Lung (tissue), 12 donors: ENCODE results near the gene ARHGAP32. TPM values are rescaled to one million over a fixed set of nuclear protein-coding genes. Genes with fewer than 3 reads are reported as not detected.
"Not testable (repeated sequence)": the region's sequence is repeated elsewhere in the genome, so short reads cannot be mapped to it uniquely, and the experiment has no call there.

Source experiments
- ATAC-seq: fragments of 200-7000 bp; cut with Tn5 transposase; one replicate; pipeline ENCODE4 v1.9.1; 2020; ENCODE audit warnings: moderate number of reproducible peaks; ENCODE audit not compliant: insufficient read depth, low FRiP score
- DNase-seq, 3 donors: peaks; one replicate each; pipeline ENCODE4 v3.0.0-alpha.2; 2013 to 2017
- H3K27ac ChIP-seq, 2 donors: one replicate each; pipeline ENCODE4 v1.5.1; 2013; ENCODE audit warnings: mild to moderate bottlenecking in 2 of 2, moderate library complexity in 2 of 2, control low read depth in 1 of 2, inconsistent platforms in 1 of 2, low read depth in 1 of 2, low read length in 1 of 2
- H3K27me3 ChIP-seq, 3 donors: one replicate each; pipeline ENCODE4 v1.5.1; 2013; ENCODE audit warnings: low read length in 2 of 3; ENCODE audit not compliant: control insufficient read depth in 3 of 3, insufficient read depth in 3 of 3
- H3K36me3 ChIP-seq, 4 donors: one replicate each; pipeline ENCODE4 v1.5.1; 2013; ENCODE audit warnings: low read length in 4 of 4, mild to moderate bottlenecking in 1 of 4, moderate library complexity in 1 of 4; ENCODE audit not compliant: control insufficient read depth in 4 of 4, insufficient read depth in 4 of 4
- H3K4me1 ChIP-seq, 5 donors: one replicate each; pipeline ENCODE4 v1.5.1; 2013; ENCODE audit warnings: low read length in 5 of 5, mild to moderate bottlenecking in 2 of 5, moderate library complexity in 1 of 5; ENCODE audit not compliant: control insufficient read depth in 5 of 5, insufficient read depth in 5 of 5
- H3K4me3 ChIP-seq: one replicate; pipeline ENCODE4 v1.5.1; 2013; ENCODE audit warnings: mild to moderate bottlenecking, control low read depth, moderate library complexity
- H3K9ac ChIP-seq, 2 donors: one replicate each; pipeline ENCODE4 v1.5.1; 2013; ENCODE audit warnings: low read length in 2 of 2, control low read depth in 1 of 2; ENCODE audit not compliant: insufficient read depth in 1 of 2
- H3K9me3 ChIP-seq, 4 donors: one replicate each; pipeline ENCODE4 v1.5.1; 2013; ENCODE audit warnings: low read length in 3 of 4, mild to moderate bottlenecking in 1 of 4, moderate library complexity in 1 of 4; ENCODE audit not compliant: control insufficient read depth in 4 of 4, insufficient read depth in 3 of 4
- WGBS, 2 donors: extraction: QIAGEN DNeasy Blood & Tissue Kit; methylation state at CpG; one replicate each; pipeline ENCODE4 v1.1.7; 2013; 5-methylcytosine and 5-hydroxymethylcytosine counted together
- polyA plus RNA-seq, 2 donors: library from polyadenylated mRNA; stranded (reverse); fragments of 200-250 nt; gene quantifications; one replicate each; pipeline ENCODE4 v1.2.1, GENCODE V29; 2013
- total RNA-seq, 2 donors: library from RNA; depleted of rRNA in 1 of 2; stranded (reverse); fragments of >200 nt in 1 of 2; gene quantifications; one replicate each; pipeline ENCODE4 v1.2.1, GENCODE V29; 2014 to 2021
- TF ChIP-seq, protein P1 (sequence below): IDR thresholded peaks from 2 replicates; pipeline ENCODE4 v1.5.1; 2012; ENCODE audit warnings: mild to moderate bottlenecking; ENCODE audit errors: control extremely low read depth, extremely low read depth
- donor health status: control.
- donor health status: control.
- donor health status: Bipolar disorder and iron deficiency.
- donor health status: healthy.
- donor health status: DM: yes; HTN: yes; CAD: no.

Gene ARHGAP32
- total and polyA plus RNA-seq, 4 donors = 4.1 to 28.4 (median 17.0) TPM

DNA sequence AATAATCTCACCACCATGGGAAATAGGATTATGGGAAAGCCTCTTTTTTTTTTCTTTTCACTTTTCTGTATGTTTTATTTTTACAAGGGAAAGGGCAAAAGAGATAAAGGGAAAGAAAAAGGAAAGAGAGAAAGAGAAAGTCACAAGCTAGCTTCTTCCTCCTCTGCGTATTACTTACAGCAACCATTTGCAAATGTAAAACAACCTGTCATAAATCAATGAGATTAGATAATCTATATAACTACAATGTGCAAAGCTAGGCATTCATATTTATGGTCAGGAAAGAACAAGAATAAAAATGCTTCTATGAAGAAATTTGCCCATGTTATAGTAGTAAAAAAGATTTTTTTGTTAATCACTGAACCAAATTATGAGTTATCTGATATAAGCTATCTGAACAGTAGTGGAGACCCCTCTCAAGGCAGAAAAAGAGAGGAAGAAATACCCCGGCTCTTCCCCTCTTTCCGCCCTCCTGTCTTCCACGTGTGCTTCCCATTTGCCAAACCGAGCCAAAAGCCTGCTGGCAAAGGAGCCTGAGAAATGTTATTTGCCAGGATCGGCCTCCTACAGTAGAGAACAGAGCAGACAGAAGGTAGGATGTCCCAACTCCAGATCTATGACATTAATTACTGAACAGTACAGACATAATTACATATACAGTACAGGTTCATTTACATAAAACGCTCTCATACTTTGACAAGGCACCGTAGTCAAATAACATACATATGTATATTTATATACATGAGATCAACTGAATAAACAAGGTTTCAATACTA, 50.2 kb downstream of the ARHGAP32 start:
- no peak for DNase-seq
- no peak for ATAC-seq
- WGBS, 2 donors = 90 to 94% methylated on average over 8 of the region's 8 CpGs

DNA sequence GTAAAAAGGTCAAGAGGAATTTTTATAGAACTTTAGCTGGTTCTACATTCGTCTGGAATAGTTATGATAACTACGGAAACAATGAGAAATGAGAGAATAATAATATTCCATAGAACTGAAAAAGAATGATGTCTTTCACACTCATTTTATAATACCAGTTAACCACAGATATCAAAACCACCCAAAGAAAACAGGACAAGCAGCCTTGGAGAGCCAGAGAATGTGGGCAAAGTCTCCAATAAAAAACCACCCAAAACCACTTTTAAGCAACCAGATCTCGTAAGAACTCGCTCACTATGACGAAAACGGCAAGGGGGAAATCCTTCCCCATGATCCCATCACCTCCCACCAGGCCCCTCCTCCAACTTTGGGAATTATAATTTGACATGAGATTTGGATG, 60.8 kb downstream of the ARHGAP32 start:
- no peak overlapping the region for H3K9ac ChIP-seq
- TF ChIP-seq, protein P1, sequence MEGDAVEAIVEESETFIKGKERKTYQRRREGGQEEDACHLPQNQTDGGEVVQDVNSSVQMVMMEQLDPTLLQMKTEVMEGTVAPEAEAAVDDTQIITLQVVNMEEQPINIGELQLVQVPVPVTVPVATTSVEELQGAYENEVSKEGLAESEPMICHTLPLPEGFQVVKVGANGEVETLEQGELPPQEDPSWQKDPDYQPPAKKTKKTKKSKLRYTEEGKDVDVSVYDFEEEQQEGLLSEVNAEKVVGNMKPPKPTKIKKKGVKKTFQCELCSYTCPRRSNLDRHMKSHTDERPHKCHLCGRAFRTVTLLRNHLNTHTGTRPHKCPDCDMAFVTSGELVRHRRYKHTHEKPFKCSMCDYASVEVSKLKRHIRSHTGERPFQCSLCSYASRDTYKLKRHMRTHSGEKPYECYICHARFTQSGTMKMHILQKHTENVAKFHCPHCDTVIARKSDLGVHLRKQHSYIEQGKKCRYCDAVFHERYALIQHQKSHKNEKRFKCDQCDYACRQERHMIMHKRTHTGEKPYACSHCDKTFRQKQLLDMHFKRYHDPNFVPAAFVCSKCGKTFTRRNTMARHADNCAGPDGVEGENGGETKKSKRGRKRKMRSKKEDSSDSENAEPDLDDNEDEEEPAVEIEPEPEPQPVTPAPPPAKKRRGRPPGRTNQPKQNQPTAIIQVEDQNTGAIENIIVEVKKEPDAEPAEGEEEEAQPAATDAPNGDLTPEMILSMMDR = no peak
- WGBS, 2 donors = 87 to 91% methylated on average over 6 of the region's 6 CpGs

More for the DNA sequence above, 50.2 kb downstream of the ARHGAP32 start:
- H3K4me1 ChIP-seq = peaks cover 0 to 3% (median 0%) of the 10 kb centered on the region in 5 donors
- H3K4me3 ChIP-seq = no peak overlapping the region
- no peak overlapping the region for H3K27ac ChIP-seq
- no peaks in the 10 kb centered on the region for H3K9me3 ChIP-seq
- no peak overlapping the region for H3K9ac ChIP-seq
- no peaks in the 10 kb centered on the region for H3K36me3 ChIP-seq
- H3K27me3 ChIP-seq = no peaks in the 10 kb centered on the region
- TF ChIP-seq, protein P1 = no peak

DNA sequence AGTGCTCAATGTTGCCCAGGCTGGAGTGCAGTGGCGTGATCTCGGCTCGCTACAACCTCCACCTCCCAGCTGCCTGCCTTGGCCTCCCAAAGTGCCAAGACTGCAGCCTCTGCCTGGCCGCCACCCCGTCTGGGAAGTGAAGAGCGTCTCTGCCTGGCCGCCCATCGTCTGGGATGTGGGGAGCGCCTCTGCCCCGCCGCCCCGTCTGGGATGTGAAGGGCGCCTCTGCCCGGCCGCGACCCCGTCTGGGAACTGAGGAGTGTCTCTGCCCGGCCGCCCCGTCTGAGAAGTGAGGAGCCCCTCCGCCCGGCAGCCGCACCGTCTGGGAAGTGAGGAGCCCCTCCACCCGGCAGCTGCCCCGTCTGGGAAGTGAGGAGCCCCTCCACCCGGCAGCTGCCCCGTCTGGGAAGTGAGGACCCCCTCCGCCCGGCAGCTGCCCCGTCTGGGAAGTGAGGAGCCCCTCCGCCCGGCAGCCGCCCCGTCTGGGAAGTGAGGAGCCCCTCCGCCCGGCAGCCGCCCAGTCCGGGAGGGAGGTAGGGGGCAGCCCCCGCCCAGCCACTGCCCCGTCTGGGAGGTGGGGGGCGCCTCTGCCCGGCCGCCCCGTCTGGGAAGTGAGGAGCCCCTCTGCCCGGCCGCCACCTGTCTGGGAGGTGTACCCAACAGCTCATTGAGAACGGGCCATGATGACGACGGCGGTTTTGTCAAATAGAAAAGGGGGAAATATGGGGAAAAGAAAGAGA, 63.1 kb downstream of the ARHGAP32 start:
- H3K9me3 ChIP-seq, H3K27me3 ChIP-seq, H3K9ac ChIP-seq, H3K36me3 ChIP-seq, H3K4me3 ChIP-seq, DNase-seq, ATAC-seq, H3K4me1 ChIP-seq, H3K27ac ChIP-seq: not testable (repeated sequence)
- WGBS, 2 donors = 96 to 97% methylated on average over 43 to 51 of the region's 51 CpGs

More for the DNA sequence above, 60.8 kb downstream of the ARHGAP32 start:
- Histone ChIP-seq H3K4me3 (no peak overlapping the region), H3K4me1 (no peaks in the 10 kb centered on the region), H3K9me3 (no peaks in the 10 kb centered on the region), H3K36me3 (no peaks in the 10 kb centered on the region), H3K27ac (no peak overlapping the region), H3K27me3 (no peaks in the 10 kb centered on the region)
- no peak for DNase-seq
- no peak for ATAC-seq

DNA sequence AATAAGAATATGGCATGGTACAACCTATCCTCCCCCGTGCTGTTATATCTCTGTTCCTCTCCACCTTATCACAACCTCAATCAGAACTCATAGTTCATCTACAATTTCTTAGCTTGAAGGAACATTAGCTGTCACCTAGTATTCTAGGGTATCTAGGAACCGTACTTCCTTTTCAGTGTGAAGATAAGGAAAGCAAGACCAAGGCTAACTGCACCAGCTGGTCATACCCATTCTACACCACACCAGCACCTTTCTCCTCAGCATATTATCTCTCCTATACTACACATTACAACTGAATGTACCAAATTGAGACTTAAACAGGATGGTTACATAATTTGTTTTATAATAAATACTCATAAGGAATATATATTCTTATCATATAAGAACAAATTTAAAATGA, 73.1 kb downstream of the ARHGAP32 start:
- no peak for DNase-seq
- WGBS, 2 donors = 77 to 87% methylated on average over 2 of the region's 2 CpGs
- TF ChIP-seq, protein P1 = no peak
- H3K36me3 ChIP-seq = peaks cover 0 to 10% (median 2%) of the 10 kb centered on the region in 4 donors
- H3K27ac ChIP-seq = no peak overlapping the region
- H3K9me3 ChIP-seq = no peaks in the 10 kb centered on the region
- H3K9ac ChIP-seq = no peak overlapping the region
- peaks cover 0 to 7% (median 0%) of the 10 kb centered on the region in 5 donors for H3K4me1 ChIP-seq
- H3K27me3 ChIP-seq = no peaks in the 10 kb centered on the region
- no peak for ATAC-seq
- H3K4me3 ChIP-seq = no peak overlapping the region
